ENCODE data around the gene MASP1.

Gene MASP1

GRCh38 chr3:187255314-187255713, 36.2 kb downstream of the MASP1 start:
- no peak overlapping the region for H2BK5ac ChIP-seq (ENCODE audit: low read length)
- no peaks in the 10 kb centered on the region for H3K79me2 ChIP-seq (ENCODE audit: control insufficient read depth, insufficient read depth, low read length)
- H3K79me1 ChIP-seq (ENCODE audit: low read length), result no peaks in the 10 kb centered on the region
- no peak overlapping the region for H3K4me2 ChIP-seq (ENCODE audit: low read length)
- no peak overlapping the region for H2BK15ac ChIP-seq (replicated peaks; ENCODE audit: low read depth)
- no peak overlapping the region for H3K4me3 ChIP-seq (ENCODE audit: low read length)
- H3K9ac ChIP-seq (ENCODE audit: low read length), result no peak overlapping the region
- H4K5ac ChIP-seq (ENCODE audit: low read length), result no peak overlapping the region
- H3K27ac ChIP-seq (ENCODE audit: low read depth, low read length), result peak overlapping the region; percentile 41
- no peak overlapping the region for H2BK120ac ChIP-seq (ENCODE audit: low read depth, low read length)
- no peaks in the 10 kb centered on the region for H3K27me3 ChIP-seq (ENCODE audit: insufficient read depth, low read length, poor library complexity)
- no peaks in the 10 kb centered on the region for H3K36me3 ChIP-seq (ENCODE audit: control insufficient read depth, insufficient read depth, low read length)
- H3K18ac ChIP-seq (ENCODE audit: low read length), result no peak overlapping the region
- H3K4me1 ChIP-seq (ENCODE audit: control insufficient read depth, low read depth, low read length), result no peaks in the 10 kb centered on the region
- no peak overlapping the region for H3K56ac ChIP-seq (ENCODE audit: low read length)
- no peak overlapping the region for H3K23ac ChIP-seq (ENCODE audit: low read length)
- no CpG with 5 or more reads among the region's 1 CpG for WGBS (ENCODE audit: extremely low coverage, insufficient coverage, low lambda C conversion rate)
- H4K8ac ChIP-seq (ENCODE audit: low read depth, low read length), result no peak overlapping the region
- no peak overlapping the region for H3K4ac ChIP-seq (ENCODE audit: low read depth, low read length)
- no peak overlapping the region for H2AK5ac ChIP-seq (ENCODE audit: low read length)
- no peak for DNase-seq

- no peak overlapping the region for H3K56ac ChIP-seq (ENCODE audit: low read length)
- no peak overlapping the region for H2AK5ac ChIP-seq (ENCODE audit: low read length)
- no peak overlapping the region for H3K23ac ChIP-seq (ENCODE audit: low read length)
- no peak overlapping the region for H3K4ac ChIP-seq (ENCODE audit: low read depth, low read length)
- no peak overlapping the region for H4K8ac ChIP-seq (ENCODE audit: low read depth, low read length)
- no peaks in the 10 kb centered on the region for H3K4me1 ChIP-seq (ENCODE audit: control insufficient read depth, low read depth, low read length)
- WGBS (ENCODE audit: extremely low coverage, insufficient coverage, low lambda C conversion rate), result no CpG with 5 or more reads among the region's 4 CpGs
- DNase-seq, result no peak
- H3K27ac ChIP-seq (ENCODE audit: low read depth, low read length), result no peak overlapping the region
- H2BK120ac ChIP-seq (ENCODE audit: low read depth, low read length), result no peak overlapping the region
- no peak overlapping the region for H3K18ac ChIP-seq (ENCODE audit: low read length)
- H4K5ac ChIP-seq (ENCODE audit: low read length), result no peak overlapping the region
- no peaks in the 10 kb centered on the region for H3K79me2 ChIP-seq (ENCODE audit: control insufficient read depth, insufficient read depth, low read length)
- no peak overlapping the region for H3K4me2 ChIP-seq (ENCODE audit: low read length)
- no peak overlapping the region for H3K9ac ChIP-seq (ENCODE audit: low read length)
- H3K36me3 ChIP-seq (ENCODE audit: control insufficient read depth, insufficient read depth, low read length), result no peaks in the 10 kb centered on the region
- H3K4me3 ChIP-seq (ENCODE audit: low read length), result no peak overlapping the region
- no peaks in the 10 kb centered on the region for H3K27me3 ChIP-seq (ENCODE audit: insufficient read depth, low read length, poor library complexity)
- H2BK15ac ChIP-seq (replicated peaks; ENCODE audit: low read depth), result no peak overlapping the region
- H3K79me1 ChIP-seq (ENCODE audit: low read length), result no peaks in the 10 kb centered on the region
- H2BK5ac ChIP-seq (ENCODE audit: low read length), result no peak overlapping the region
Measured at GRCh38 chr3:187252311-187252710, 39.2 kb downstream of the MASP1 start.

GRCh38 chr3:187251599-187251998, 39.9 kb downstream of the MASP1 start:
- no peaks in the 10 kb centered on the region for H3K36me3 ChIP-seq (ENCODE audit: control insufficient read depth, insufficient read depth, low read length)
- no peak overlapping the region for H2BK15ac ChIP-seq (replicated peaks; ENCODE audit: low read depth)
- H3K23ac ChIP-seq (ENCODE audit: low read length), result no peak overlapping the region
- H3K9ac ChIP-seq (ENCODE audit: low read length), result no peak overlapping the region
- no peak overlapping the region for H3K56ac ChIP-seq (ENCODE audit: low read length)
- H3K4me1 ChIP-seq (ENCODE audit: control insufficient read depth, low read depth, low read length), result no peaks in the 10 kb centered on the region
- no peak overlapping the region for H3K4me2 ChIP-seq (ENCODE audit: low read length)
- H3K79me2 ChIP-seq (ENCODE audit: control insufficient read depth, insufficient read depth, low read length), result no peaks in the 10 kb centered on the region
- H3K18ac ChIP-seq (ENCODE audit: low read length), result no peak overlapping the region
- H3K27me3 ChIP-seq (ENCODE audit: insufficient read depth, low read length, poor library complexity), result no peaks in the 10 kb centered on the region
- no peak overlapping the region for H3K27ac ChIP-seq (ENCODE audit: low read depth, low read length)
- no peak overlapping the region for H2AK5ac ChIP-seq (ENCODE audit: low read length)
- H2BK120ac ChIP-seq (ENCODE audit: low read depth, low read length), result no peak overlapping the region
- no peak overlapping the region for H3K4ac ChIP-seq (ENCODE audit: low read depth, low read length)
- WGBS (ENCODE audit: extremely low coverage, insufficient coverage, low lambda C conversion rate), result no CpG with 5 or more reads among the region's 3 CpGs
- no peak overlapping the region for H4K5ac ChIP-seq (ENCODE audit: low read length)
- H3K79me1 ChIP-seq (ENCODE audit: low read length), result no peaks in the 10 kb centered on the region
- no peak overlapping the region for H2BK5ac ChIP-seq (ENCODE audit: low read length)
- DNase-seq, result peak; percentile 38
- H4K8ac ChIP-seq (ENCODE audit: low read depth, low read length), result no peak overlapping the region
- H3K4me3 ChIP-seq (ENCODE audit: low read length), result no peak overlapping the region

GRCh38 chr3:187247398-187247797, 44.1 kb downstream of the MASP1 start:
- Histone ChIP-seq H2BK5ac (ENCODE audit: low read length) (no peak overlapping the region), H3K9ac (ENCODE audit: low read length) (no peak overlapping the region), H4K8ac (ENCODE audit: low read depth, low read length) (no peak overlapping the region), H3K36me3 (ENCODE audit: control insufficient read depth, insufficient read depth, low read length) (no peaks in the 10 kb centered on the region), H3K56ac (ENCODE audit: low read length) (no peak overlapping the region), H2BK120ac (ENCODE audit: low read depth, low read length) (no peak overlapping the region), H4K5ac (ENCODE audit: low read length) (no peak overlapping the region), H2BK15ac (replicated peaks; ENCODE audit: low read depth) (no peak overlapping the region), H3K23ac (ENCODE audit: low read length) (no peak overlapping the region), H3K4me2 (ENCODE audit: low read length) (no peak overlapping the region), H3K18ac (ENCODE audit: low read length) (no peak overlapping the region), H3K79me2 (ENCODE audit: control insufficient read depth, insufficient read depth, low read length) (no peaks in the 10 kb centered on the region), H3K27me3 (ENCODE audit: insufficient read depth, low read length, poor library complexity) (no peaks in the 10 kb centered on the region), H3K4ac (ENCODE audit: low read depth, low read length) (no peak overlapping the region), H2AK5ac (ENCODE audit: low read length) (no peak overlapping the region), H3K4me1 (ENCODE audit: control insufficient read depth, low read depth, low read length) (no peaks in the 10 kb centered on the region), H3K27ac (ENCODE audit: low read depth, low read length) (no peak overlapping the region), H3K4me3 (ENCODE audit: low read length) (no peak overlapping the region), H3K79me1 (ENCODE audit: low read length) (no peaks in the 10 kb centered on the region)
- DNase-seq, result peak; percentile 49
- no CpG with 5 or more reads among the region's 3 CpGs for WGBS (ENCODE audit: extremely low coverage, insufficient coverage, low lambda C conversion rate)

GRCh38 chr3:187243933-187244524, 47.5 kb downstream of the MASP1 start:
- WGBS (ENCODE audit: extremely low coverage, insufficient coverage, low lambda C conversion rate), result no CpG with 5 or more reads among the region's 2 CpGs
- no peak overlapping the region for H3K4ac ChIP-seq (ENCODE audit: low read depth, low read length)
- no peaks in the 10 kb centered on the region for H3K79me1 ChIP-seq (ENCODE audit: low read length)
- no peak for DNase-seq
- H3K9ac ChIP-seq (ENCODE audit: low read length), result no peak overlapping the region
- no peak overlapping the region for H3K4me3 ChIP-seq (ENCODE audit: low read length)
- no peak overlapping the region for H4K8ac ChIP-seq (ENCODE audit: low read depth, low read length)
- H2AK5ac ChIP-seq (ENCODE audit: low read length), result no peak overlapping the region
- no peak overlapping the region for H4K5ac ChIP-seq (ENCODE audit: low read length)
- no peak overlapping the region for H3K18ac ChIP-seq (ENCODE audit: low read length)
- no peak overlapping the region for H3K56ac ChIP-seq (ENCODE audit: low read length)
- H2BK5ac ChIP-seq (ENCODE audit: low read length), result no peak overlapping the region
- no peak overlapping the region for H2BK15ac ChIP-seq (replicated peaks; ENCODE audit: low read depth)
- H3K23ac ChIP-seq (ENCODE audit: low read length), result no peak overlapping the region
- no peak overlapping the region for H3K4me2 ChIP-seq (ENCODE audit: low read length)
- no peak overlapping the region for H3K27ac ChIP-seq (ENCODE audit: low read depth, low read length)
- no peak overlapping the region for H2BK120ac ChIP-seq (ENCODE audit: low read depth, low read length)
- H3K4me1 ChIP-seq (ENCODE audit: control insufficient read depth, low read depth, low read length), result no peaks in the 10 kb centered on the region
- H3K27me3 ChIP-seq (ENCODE audit: insufficient read depth, low read length, poor library complexity), result no peaks in the 10 kb centered on the region
- H3K79me2 ChIP-seq (ENCODE audit: control insufficient read depth, insufficient read depth, low read length), result no peaks in the 10 kb centered on the region
- no peaks in the 10 kb centered on the region for H3K36me3 ChIP-seq (ENCODE audit: control insufficient read depth, insufficient read depth, low read length)

- no peak overlapping the region for H4K8ac ChIP-seq (ENCODE audit: low read depth, low read length)
- H2BK120ac ChIP-seq (ENCODE audit: low read depth, low read length), result no peak overlapping the region
Measured at GRCh38 chr3:187242900-187243299, 48.6 kb downstream of the MASP1 start.

More at GRCh38 chr3:187242900-187243299, 48.6 kb downstream of the MASP1 start:
- no peak overlapping the region for H3K4me2 ChIP-seq (ENCODE audit: low read length)
- H3K79me2 ChIP-seq (ENCODE audit: control insufficient read depth, insufficient read depth, low read length), result no peaks in the 10 kb centered on the region
- DNase-seq, result no peak
- H3K56ac ChIP-seq (ENCODE audit: low read length), result no peak overlapping the region
- no peaks in the 10 kb centered on the region for H3K4me1 ChIP-seq (ENCODE audit: control insufficient read depth, low read depth, low read length)
- no peak overlapping the region for H3K4ac ChIP-seq (ENCODE audit: low read depth, low read length)
- WGBS (ENCODE audit: extremely low coverage, insufficient coverage, low lambda C conversion rate), result no CpG with 5 or more reads among the region's 4 CpGs
- H2BK15ac ChIP-seq (replicated peaks; ENCODE audit: low read depth), result no peak overlapping the region
- H2AK5ac ChIP-seq (ENCODE audit: low read length), result no peak overlapping the region
- no peaks in the 10 kb centered on the region for H3K36me3 ChIP-seq (ENCODE audit: control insufficient read depth, insufficient read depth, low read length)
- no peaks in the 10 kb centered on the region for H3K79me1 ChIP-seq (ENCODE audit: low read length)
- no peak overlapping the region for H2BK5ac ChIP-seq (ENCODE audit: low read length)
- no peak overlapping the region for H3K18ac ChIP-seq (ENCODE audit: low read length)
- H3K27ac ChIP-seq (ENCODE audit: low read depth, low read length), result no peak overlapping the region
- no peak overlapping the region for H3K4me3 ChIP-seq (ENCODE audit: low read length)
- no peak overlapping the region for H3K9ac ChIP-seq (ENCODE audit: low read length)
- H4K5ac ChIP-seq (ENCODE audit: low read length), result no peak overlapping the region
- no peaks in the 10 kb centered on the region for H3K27me3 ChIP-seq (ENCODE audit: insufficient read depth, low read length, poor library complexity)
- no peak overlapping the region for H3K23ac ChIP-seq (ENCODE audit: low read length)

All from mesendoderm (in vitro differentiated cells).